Left ventricle myocardium inferior (tissue), 1 donor: ENCODE results near the gene EXOSC1. TPM values are rescaled to one million over a fixed set of nuclear protein-coding genes. Genes with fewer than 3 reads are reported as not detected.
"Not testable (repeated sequence)": the region's sequence is repeated elsewhere in the genome, so short reads cannot be mapped to it uniquely, and the experiment has no call there.

Experiments
- DNase-seq: peaks from one replicate; pipeline ENCODE4 v3.0.0-alpha.2; 2020
- H3K27ac ChIP-seq: fragments of 200-600 bp; replicated peaks from 2 replicates; pipeline ENCODE4 v1.8.0; 2021
- H3K27me3 ChIP-seq: fragments of 200-600 bp; 2 replicates; pipeline ENCODE4 v1.8.0; 2021; ENCODE audit warnings: low read depth
- H3K36me3 ChIP-seq: fragments of 200-600 bp; 2 replicates; pipeline ENCODE4 v1.8.0; 2021
- H3K4me1 ChIP-seq: fragments of 200-600 bp; 2 replicates; pipeline ENCODE4 v1.8.0; 2021
- H3K4me3 ChIP-seq: fragments of 200-600 bp; 2 replicates; pipeline ENCODE4 v1.8.0; 2021; ENCODE audit warnings: mild to moderate bottlenecking, moderate library complexity
- H3K9me3 ChIP-seq: fragments of 200-600 bp; replicated peaks from 2 replicates; pipeline ENCODE4 v1.8.0; 2021
- CTCF ChIP-seq: fragments of 200-600 bp; IDR thresholded peaks from 2 replicates; pipeline ENCODE4 v1.8.0; 2021; ENCODE audit warnings: antibody characterized with exemption, mild to moderate bottlenecking, borderline replicate concordance
- intact Hi-C: fragments of 100-400 bp; cut with micrococcal nuclease; formaldehyde crosslinking; loops from one replicate; pipeline ENCODE4 v1.11.0; 2022
- total RNA-seq: library from RNA; stranded (reverse); fragmentation: NEBNext Ultra II Directional; extraction: Animal tissue kit (Norgen Biotek cat#: 25700); gene quantifications from one replicate; pipeline ENCODE4 v1.2.1, GENCODE V29; 2021
- donor health status: DM: no; HTN: yes; CAD: no; lungs with severe emphysema.

Gene EXOSC1
- total RNA-seq, 1 donor from 2014 or later: 14.9 TPM

- no peak for DNase-seq
- Histone ChIP-seq H3K27ac (no peak overlapping the region), H3K9me3 (no peaks in the 10 kb centered on the region)
These were observed 11.8 kb downstream of the EXOSC1 start for GRCh38 chr10:97434055-97434454.

GRCh38 chr10:97428572-97428981, 17.2 kb downstream of the EXOSC1 start:
- no peak for DNase-seq
- Histone ChIP-seq H3K27me3 (no peaks in the 10 kb centered on the region), H3K4me3 (peak overlapping the region; percentile 95), H3K36me3 (peaks cover 40% of the 10 kb centered on the region), H3K4me1 (peaks cover 42% of the 10 kb centered on the region), H3K9me3 (no peaks in the 10 kb centered on the region), H3K27ac (peak overlapping the region; percentile 93)
- intact Hi-C loops: no loop called here
- no peak for TF ChIP-seq CTCF

More at GRCh38 chr10:97434055-97434454, 11.8 kb downstream of the EXOSC1 start:
- intact Hi-C loops: no loop called here
- TF ChIP-seq CTCF: no peak
- Histone ChIP-seq H3K4me3 (no peak overlapping the region), H3K27me3 (no peaks in the 10 kb centered on the region), H3K36me3 (peaks cover 89% of the 10 kb centered on the region), H3K4me1 (peaks cover 6% of the 10 kb centered on the region)

GRCh38 chr10:97427571-97428179, 18.1 kb downstream of the EXOSC1 start:
- no peaks in the 10 kb centered on the region for H3K9me3 ChIP-seq
- H3K4me3 ChIP-seq: peak overlapping the region; percentile 95
- intact Hi-C loops: no loop called here
- H3K27me3 ChIP-seq: no peaks in the 10 kb centered on the region
- no peak for DNase-seq
- H3K36me3 ChIP-seq: peaks cover 40% of the 10 kb centered on the region
- no peak for TF ChIP-seq CTCF
- H3K4me1 ChIP-seq: peaks cover 42% of the 10 kb centered on the region
- peak overlapping the region; percentile 93 for H3K27ac ChIP-seq

- intact Hi-C loops: no loop called here
- no peak for TF ChIP-seq CTCF
- peaks cover 42% of the 10 kb centered on the region for H3K4me1 ChIP-seq
- H3K27me3 ChIP-seq: no peaks in the 10 kb centered on the region
- H3K27ac ChIP-seq: peak overlapping the region; percentile 93
- H3K36me3 ChIP-seq: peaks cover 37% of the 10 kb centered on the region
- no peaks in the 10 kb centered on the region for H3K9me3 ChIP-seq
- peak overlapping the region; percentile 95 for H3K4me3 ChIP-seq
- no peak for DNase-seq
These were observed 18.8 kb downstream of the EXOSC1 start for GRCh38 chr10:97426776-97427570.

GRCh38 chr10:97425964-97426775, 19.6 kb downstream of the EXOSC1 start, which contains the start of gene PGAM1:
Gene PGAM1, plus strand, starts transcription at chr10:97426191. Its CDS starts 117 bp downstream, at chr10:97426308.
- H3K4me1 ChIP-seq: peaks cover 42% of the 10 kb centered on the region
- intact Hi-C loops: no loop called here

GRCh38 chr10:97423757-97424098, 22.1 kb downstream of the EXOSC1 start:
- H3K9me3 ChIP-seq, H3K27me3 ChIP-seq, intact Hi-C loops, DNase-seq, H3K27ac ChIP-seq, H3K36me3 ChIP-seq, H3K4me3 ChIP-seq: not testable (repeated sequence)
- H3K4me1 ChIP-seq: peaks cover 34% of the 10 kb centered on the region

More at GRCh38 chr10:97425964-97426775, 19.6 kb downstream of the EXOSC1 start, which contains the start of gene PGAM1:
- peak within 1 kb of the TSS; percentile 95 for H3K4me3 ChIP-seq
- H3K9me3 ChIP-seq: no peaks in the 10 kb centered on the region
- H3K27me3 ChIP-seq: no peaks in the 10 kb centered on the region
- peak; percentile 69 for TF ChIP-seq CTCF
- DNase-seq: peak; percentile 95
- H3K36me3 ChIP-seq: peaks cover 29% of the 10 kb centered on the region
- peak within 1 kb of the TSS; percentile 93 for H3K27ac ChIP-seq
